ENCODE measurements around the gene SNX3.
"Not testable (repeated sequence)": the region's sequence is repeated elsewhere in the genome, so short reads cannot be mapped to it uniquely, and the experiment has no call there.

Gene SNX3

GRCh38 chr6:108260809-108261569 lies at the start of gene SNX3:
TSS of gene SNX3 (minus strand) at chr6:108261040. CDS start at chr6:108260921, 119 bp downstream.
- Mint-ChIP-seq H3K4me1 (peaks cover 24% of the 10 kb centered on the region), H3K4me3 (peak within 1 kb of the TSS; percentile 95), H3K36me3 (peaks cover 10% of the 10 kb centered on the region), H3K9me3 (no peaks in the 10 kb centered on the region), H3K27me3 (no peaks in the 10 kb centered on the region), H3K27ac (peak within 1 kb of the TSS; percentile 94)
- ATAC-seq = peak; percentile 97

GRCh38 chr6:108309844-108310243 lies 49.0 kb upstream of the SNX3 start:
- no peaks in the 10 kb centered on the region for H3K9me3 Mint-ChIP-seq
- H3K4me3 Mint-ChIP-seq = no peak overlapping the region
- no peaks in the 10 kb centered on the region for H3K36me3 Mint-ChIP-seq
- H3K4me1 Mint-ChIP-seq = peaks cover 35% of the 10 kb centered on the region
- no peak for ATAC-seq
- no peak overlapping the region for H3K27ac Mint-ChIP-seq
- H3K27me3 Mint-ChIP-seq = no peaks in the 10 kb centered on the region

- not testable (repeated sequence) for H3K36me3 Mint-ChIP-seq, ATAC-seq, H3K9me3 Mint-ChIP-seq, H3K27me3 Mint-ChIP-seq, H3K27ac Mint-ChIP-seq, H3K4me3 Mint-ChIP-seq
- H3K4me1 Mint-ChIP-seq = peaks cover 28% of the 10 kb centered on the region
These were observed 47.8 kb upstream of the SNX3 start for GRCh38 chr6:108308641-108309040.

- no peak overlapping the region for H3K4me3 Mint-ChIP-seq
- no peak overlapping the region for H3K27ac Mint-ChIP-seq
- H3K27me3 Mint-ChIP-seq = no peaks in the 10 kb centered on the region
- peaks cover 16% of the 10 kb centered on the region for H3K4me1 Mint-ChIP-seq
- peaks cover 7% of the 10 kb centered on the region for H3K36me3 Mint-ChIP-seq
- no peaks in the 10 kb centered on the region for H3K9me3 Mint-ChIP-seq
- no peak for ATAC-seq
These were observed 43.8 kb upstream of the SNX3 start for GRCh38 chr6:108304646-108305045.

GRCh38 chr6:108302386-108302785 lies 41.5 kb upstream of the SNX3 start:
- H3K36me3 Mint-ChIP-seq = peaks cover 7% of the 10 kb centered on the region
- H3K4me3 Mint-ChIP-seq = no peak overlapping the region
- H3K27me3 Mint-ChIP-seq = no peaks in the 10 kb centered on the region
- H3K4me1 Mint-ChIP-seq = peaks cover 26% of the 10 kb centered on the region
- no peak overlapping the region for H3K27ac Mint-ChIP-seq
- ATAC-seq = no peak
- no peaks in the 10 kb centered on the region for H3K9me3 Mint-ChIP-seq

GRCh38 chr6:108295676-108296075 lies 34.8 kb upstream of the SNX3 start:
- Mint-ChIP-seq H3K27me3 (no peaks in the 10 kb centered on the region), H3K36me3 (no peaks in the 10 kb centered on the region), H3K27ac (peak overlapping the region; percentile 99), H3K4me1 (peaks cover 24% of the 10 kb centered on the region), H3K4me3 (peak overlapping the region; percentile 88), H3K9me3 (no peaks in the 10 kb centered on the region)
- no peak for ATAC-seq

GRCh38 chr6:108294727-108295625 lies 34.1 kb upstream of the SNX3 start, which contains the start of gene AFG1L:
TSS of gene AFG1L (plus strand) at chr6:108295054. CDS start at chr6:108295080, 26 bp downstream.
- Mint-ChIP-seq H3K27ac (peak within 1 kb of the TSS; percentile 99), H3K9me3 (no peaks in the 10 kb centered on the region), H3K4me1 (peaks cover 24% of the 10 kb centered on the region), H3K36me3 (no peaks in the 10 kb centered on the region), H3K27me3 (no peaks in the 10 kb centered on the region), H3K4me3 (peak within 1 kb of the TSS; percentile 88)
- ATAC-seq = peak; percentile 96

- peak overlapping the region; percentile 88 for H3K4me3 Mint-ChIP-seq
These were observed 33.5 kb upstream of the SNX3 start for GRCh38 chr6:108294297-108294726.

GRCh38 chr6:108293527-108294296 lies 32.9 kb upstream of the SNX3 start:
- no peak for ATAC-seq
- Mint-ChIP-seq H3K4me3 (peak overlapping the region; percentile 88), H3K36me3 (no peaks in the 10 kb centered on the region), H3K27me3 (no peaks in the 10 kb centered on the region), H3K4me1 (peaks cover 14% of the 10 kb centered on the region), H3K9me3 (no peaks in the 10 kb centered on the region), H3K27ac (peak overlapping the region; percentile 99)

More at GRCh38 chr6:108294297-108294726, 33.5 kb upstream of the SNX3 start:
- no peaks in the 10 kb centered on the region for H3K27me3 Mint-ChIP-seq
- peaks cover 19% of the 10 kb centered on the region for H3K4me1 Mint-ChIP-seq
- H3K27ac Mint-ChIP-seq = peak overlapping the region; percentile 99
- no peaks in the 10 kb centered on the region for H3K36me3 Mint-ChIP-seq
- H3K9me3 Mint-ChIP-seq = no peaks in the 10 kb centered on the region
- peak; percentile 67 for ATAC-seq

GRCh38 chr6:108292561-108292960 lies 31.7 kb upstream of the SNX3 start:
- not testable (repeated sequence) for ATAC-seq, H3K4me3 Mint-ChIP-seq, H3K27me3 Mint-ChIP-seq, H3K27ac Mint-ChIP-seq, H3K9me3 Mint-ChIP-seq, H3K36me3 Mint-ChIP-seq
- peaks cover 11% of the 10 kb centered on the region for H3K4me1 Mint-ChIP-seq

- no peak overlapping the region for H3K27ac Mint-ChIP-seq
These were observed 30.3 kb upstream of the SNX3 start for GRCh38 chr6:108291091-108291490.

GRCh38 chr6:108288742-108289141 lies 27.9 kb upstream of the SNX3 start:
- no peaks in the 10 kb centered on the region for H3K9me3 Mint-ChIP-seq
- ATAC-seq = no peak
- H3K4me1 Mint-ChIP-seq = peaks cover 5% of the 10 kb centered on the region
- H3K27ac Mint-ChIP-seq = no peak overlapping the region
- no peaks in the 10 kb centered on the region for H3K27me3 Mint-ChIP-seq
- H3K4me3 Mint-ChIP-seq = no peak overlapping the region
- no peaks in the 10 kb centered on the region for H3K36me3 Mint-ChIP-seq

More at GRCh38 chr6:108291091-108291490, 30.3 kb upstream of the SNX3 start:
- Mint-ChIP-seq H3K4me1 (peaks cover 11% of the 10 kb centered on the region), H3K27me3 (no peaks in the 10 kb centered on the region), H3K36me3 (no peaks in the 10 kb centered on the region), H3K9me3 (no peaks in the 10 kb centered on the region), H3K4me3 (no peak overlapping the region)
- no peak for ATAC-seq

- H3K4me1 Mint-ChIP-seq = peaks cover 5% of the 10 kb centered on the region
- H3K9me3 Mint-ChIP-seq = no peaks in the 10 kb centered on the region
- ATAC-seq = no peak
- no peaks in the 10 kb centered on the region for H3K36me3 Mint-ChIP-seq
- no peaks in the 10 kb centered on the region for H3K27me3 Mint-ChIP-seq
- no peak overlapping the region for H3K4me3 Mint-ChIP-seq
- no peak overlapping the region for H3K27ac Mint-ChIP-seq
These were observed 26.5 kb upstream of the SNX3 start for GRCh38 chr6:108287373-108287772.

GRCh38 chr6:108286366-108286765 lies 25.5 kb upstream of the SNX3 start:
- Mint-ChIP-seq H3K4me1 (peaks cover 5% of the 10 kb centered on the region), H3K4me3 (no peak overlapping the region)

GRCh38 chr6:108285381-108285780 lies 24.5 kb upstream of the SNX3 start:
- Mint-ChIP-seq H3K27ac (no peak overlapping the region), H3K4me3 (no peak overlapping the region), H3K36me3 (no peaks in the 10 kb centered on the region), H3K27me3 (no peaks in the 10 kb centered on the region), H3K4me1 (peaks cover 5% of the 10 kb centered on the region), H3K9me3 (no peaks in the 10 kb centered on the region)
- ATAC-seq = no peak

More at GRCh38 chr6:108286366-108286765, 25.5 kb upstream of the SNX3 start:
- H3K27me3 Mint-ChIP-seq = no peaks in the 10 kb centered on the region
- ATAC-seq = no peak
- H3K9me3 Mint-ChIP-seq = no peaks in the 10 kb centered on the region
- no peaks in the 10 kb centered on the region for H3K36me3 Mint-ChIP-seq
- no peak overlapping the region for H3K27ac Mint-ChIP-seq

Measured in stimulated activated memory B cell treated with anti-CD40 and anti-IgM and Interleukin-4, amounts not matched to agents 10 μg/mL and 1 μg/mL and 100 μg/mL, for 72 hours (primary cell).